GM11168 (cell line): Measurements from ENCODE around the gene DAPK3.
"Not testable (repeated sequence)": the region's sequence is repeated elsewhere in the genome, so short reads cannot be mapped to it uniquely, and the experiment has no call there.

Experiments used
- in situ Hi-C: fragments of 300-500 bp; cut with MboI; formaldehyde crosslinking; loops from one replicate; pipeline ENCODE4 v1.12.0; 2022; ENCODE audit warnings: low sequenced_read_pairs; ENCODE audit not compliant: unreplicated experiment

DAPK3 gene

DNA sequence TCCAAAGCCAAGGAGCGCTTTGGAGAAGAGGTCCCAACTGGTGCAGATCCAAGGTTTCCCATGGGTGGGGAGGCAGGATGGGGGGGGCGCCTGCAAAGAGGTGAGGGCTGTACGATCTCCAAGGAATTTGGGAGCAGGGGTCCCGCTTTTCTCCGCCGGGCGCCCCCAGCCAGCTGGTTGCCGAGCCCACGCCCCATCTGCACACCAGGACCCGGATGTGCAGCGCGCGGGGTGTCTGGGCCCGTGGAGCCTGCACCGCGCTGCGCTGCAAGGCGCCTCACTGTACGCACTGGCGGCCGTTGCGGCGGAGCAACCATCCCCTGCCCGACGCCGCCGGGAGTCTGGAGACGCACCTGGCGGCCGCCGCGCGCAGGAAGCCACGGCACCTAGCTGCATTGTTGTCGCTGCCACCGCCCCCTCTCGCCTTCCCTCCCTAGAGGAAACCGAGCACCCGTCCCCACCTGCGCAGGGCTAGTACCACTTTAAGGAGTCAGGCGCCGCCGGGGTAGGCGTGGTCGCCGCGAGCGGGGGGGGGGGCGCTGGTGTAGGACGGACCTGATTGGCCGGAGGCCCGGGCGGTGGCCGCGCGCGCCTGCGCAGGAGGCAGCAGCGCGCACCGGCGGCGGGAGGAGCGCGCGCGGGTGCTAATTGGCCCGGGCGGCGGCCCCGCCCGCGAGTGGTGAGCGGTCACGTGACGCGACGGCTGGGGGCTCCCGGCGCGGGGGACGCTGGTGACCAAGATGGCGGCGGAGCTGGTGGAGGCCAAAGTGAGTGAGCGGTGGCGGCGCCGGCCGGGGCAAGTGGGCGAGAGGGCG is 36.3 kb upstream of the DAPK3 start, which contains the start of gene PIAS4:
PIAS4 (plus strand) TSS at position 716 of the 815 bp plus-strand sequence; CDS start at position 741, 25 bp downstream.
- in situ Hi-C loops = no loop called here

DNA sequence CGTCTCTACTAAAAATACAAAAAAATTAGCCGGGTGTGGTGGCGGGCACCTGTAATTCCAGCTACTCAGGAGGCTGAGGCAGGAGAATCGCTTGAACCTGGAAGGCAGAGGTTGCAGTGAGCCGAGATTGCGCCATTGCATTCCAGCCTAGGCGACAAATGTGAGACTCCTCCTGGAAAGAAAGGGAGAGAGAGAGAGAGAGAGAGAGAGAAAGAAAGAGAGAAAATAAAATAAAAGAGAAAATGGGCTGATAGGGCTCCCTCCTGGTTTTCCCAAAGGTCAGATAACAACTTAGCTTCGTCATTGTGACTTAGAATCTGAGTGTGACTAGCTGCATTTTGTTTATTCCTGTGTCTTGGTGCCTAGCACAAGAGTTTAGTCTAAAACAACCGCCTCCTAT is 34.5 kb upstream of the DAPK3 start:
- in situ Hi-C loops = not testable (repeated sequence)

DNA sequence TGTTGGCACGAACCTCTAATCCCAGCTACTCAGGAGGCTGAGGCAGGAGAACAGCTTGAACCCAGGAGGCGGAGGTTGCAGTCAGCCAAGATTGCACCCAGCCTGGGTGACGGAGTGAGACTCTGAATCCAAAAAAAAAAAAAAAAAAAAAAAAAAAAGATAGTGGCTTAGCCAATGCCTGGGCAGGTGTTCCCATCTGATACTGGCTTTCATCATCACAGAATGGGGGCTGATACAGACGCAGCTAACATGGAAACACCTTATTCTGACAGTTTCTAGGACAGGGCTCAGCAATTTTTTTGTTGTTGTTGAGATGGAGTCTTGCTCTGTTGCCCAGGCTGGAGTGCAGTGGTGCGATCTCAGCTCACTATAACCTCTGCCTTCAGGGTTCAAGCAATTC is 29.9 kb upstream of the DAPK3 start:
- in situ Hi-C loops = not testable (repeated sequence)

DNA sequence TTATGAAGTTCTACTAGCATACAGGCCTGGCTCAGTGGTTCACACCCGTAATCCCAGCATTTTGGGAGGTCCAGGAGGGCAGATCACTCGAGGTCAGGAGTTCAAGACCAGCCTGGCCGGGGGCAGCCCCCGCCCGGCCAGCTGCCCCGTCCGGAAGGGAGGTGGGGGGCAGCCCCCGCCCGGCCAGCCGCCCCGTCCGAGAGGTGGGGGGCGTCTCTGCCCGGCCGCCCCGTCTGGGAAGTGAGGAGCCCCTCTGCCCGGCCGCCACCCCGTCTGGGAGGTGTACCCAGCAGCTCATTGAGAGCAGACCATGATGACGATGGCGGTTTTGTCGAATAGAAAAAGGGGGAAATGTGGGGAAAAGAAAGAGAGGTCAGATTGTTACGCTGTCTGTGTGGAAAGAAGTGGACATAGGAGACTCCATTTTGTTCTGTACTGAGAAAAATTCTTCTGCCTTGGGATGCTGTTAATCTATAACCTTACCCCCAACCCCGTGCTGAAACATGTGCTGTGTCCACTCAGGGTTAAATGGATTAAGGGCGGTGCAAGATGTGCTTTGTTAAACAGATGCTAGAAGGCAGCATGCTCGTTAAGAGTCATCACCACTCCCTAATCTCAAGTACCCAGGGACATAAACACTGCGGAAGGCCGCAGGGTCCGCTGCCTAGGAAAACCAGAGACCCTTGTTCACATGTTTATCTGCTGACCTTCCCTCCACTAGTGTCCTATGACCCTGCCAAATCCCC is 27.9 kb upstream of the DAPK3 start:
- in situ Hi-C loops = not testable (repeated sequence)

DNA sequence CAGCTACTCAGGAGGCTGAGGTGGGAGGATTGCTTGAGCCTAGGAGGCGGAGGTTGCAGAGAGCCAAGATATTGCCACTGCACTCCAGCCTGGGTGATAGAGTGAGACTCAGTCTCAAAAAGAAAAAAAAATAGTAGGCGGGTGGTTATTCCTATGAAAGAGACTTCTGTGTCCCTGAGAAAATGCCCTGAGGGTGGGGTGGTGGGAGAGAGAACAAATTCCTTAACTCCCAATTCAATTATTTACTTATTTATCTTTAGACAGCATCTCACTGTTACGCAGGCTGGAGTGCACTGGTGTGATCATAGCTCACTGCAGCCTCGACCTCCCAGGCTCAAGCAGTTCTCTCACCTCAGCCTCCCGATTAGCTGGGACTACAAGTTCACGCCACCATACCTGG is 24.7 kb upstream of the DAPK3 start:
- in situ Hi-C loops = no loop called here

DNA sequence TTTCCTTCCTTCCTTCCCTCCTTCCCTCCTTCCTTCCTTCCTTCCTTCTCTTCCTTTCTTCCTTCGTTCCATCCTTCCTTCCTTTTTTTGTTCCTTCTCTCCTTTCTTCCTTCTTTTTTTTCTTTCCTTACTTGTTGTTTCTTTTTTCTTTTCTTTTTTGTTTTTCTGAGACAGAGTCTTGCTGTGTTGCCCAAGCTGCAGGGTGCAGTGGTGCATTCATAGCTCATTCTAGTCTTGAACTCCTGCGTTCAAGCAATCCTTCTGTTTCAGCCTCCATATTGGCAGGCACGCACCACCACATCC is 19.9 kb upstream of the DAPK3 start:
- in situ Hi-C loops = no loop called here

DNA sequence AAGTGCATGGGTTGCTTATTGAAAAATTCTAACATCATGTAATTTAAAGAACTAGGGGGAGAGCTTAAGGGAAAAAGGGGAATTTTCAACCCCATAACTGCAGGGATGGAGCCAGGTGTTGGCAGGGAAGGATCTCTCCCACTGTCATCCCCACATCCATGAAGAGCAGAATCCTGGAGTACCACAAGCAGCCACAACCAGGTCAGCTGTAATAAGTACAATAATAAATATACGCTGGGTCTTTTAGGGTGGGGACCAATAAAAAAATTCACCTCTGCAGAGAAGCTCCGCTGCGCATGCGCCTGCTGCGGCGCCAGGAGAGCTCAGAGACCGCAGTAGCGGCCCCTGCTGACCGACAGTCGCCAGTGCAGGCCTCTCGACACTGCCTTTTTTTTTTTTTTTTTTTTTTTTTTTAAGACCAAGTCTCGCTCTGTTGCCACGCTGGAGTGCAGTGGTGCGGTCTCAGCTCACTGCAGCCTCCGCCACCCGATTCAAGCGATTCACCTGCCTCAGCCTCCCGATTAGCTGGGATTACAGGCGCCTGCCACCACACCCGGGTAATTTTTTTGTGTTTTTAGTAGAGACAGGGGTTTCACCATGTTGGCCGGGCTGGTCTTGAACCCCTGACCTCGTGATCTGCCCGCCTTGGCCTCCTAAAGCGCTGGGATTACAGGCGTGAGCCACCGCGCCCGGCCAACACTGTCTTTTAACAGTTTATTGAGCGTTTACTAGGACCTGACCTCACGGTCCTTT is 16.9 kb upstream of the DAPK3 start:
- in situ Hi-C loops = no loop called here

DNA sequence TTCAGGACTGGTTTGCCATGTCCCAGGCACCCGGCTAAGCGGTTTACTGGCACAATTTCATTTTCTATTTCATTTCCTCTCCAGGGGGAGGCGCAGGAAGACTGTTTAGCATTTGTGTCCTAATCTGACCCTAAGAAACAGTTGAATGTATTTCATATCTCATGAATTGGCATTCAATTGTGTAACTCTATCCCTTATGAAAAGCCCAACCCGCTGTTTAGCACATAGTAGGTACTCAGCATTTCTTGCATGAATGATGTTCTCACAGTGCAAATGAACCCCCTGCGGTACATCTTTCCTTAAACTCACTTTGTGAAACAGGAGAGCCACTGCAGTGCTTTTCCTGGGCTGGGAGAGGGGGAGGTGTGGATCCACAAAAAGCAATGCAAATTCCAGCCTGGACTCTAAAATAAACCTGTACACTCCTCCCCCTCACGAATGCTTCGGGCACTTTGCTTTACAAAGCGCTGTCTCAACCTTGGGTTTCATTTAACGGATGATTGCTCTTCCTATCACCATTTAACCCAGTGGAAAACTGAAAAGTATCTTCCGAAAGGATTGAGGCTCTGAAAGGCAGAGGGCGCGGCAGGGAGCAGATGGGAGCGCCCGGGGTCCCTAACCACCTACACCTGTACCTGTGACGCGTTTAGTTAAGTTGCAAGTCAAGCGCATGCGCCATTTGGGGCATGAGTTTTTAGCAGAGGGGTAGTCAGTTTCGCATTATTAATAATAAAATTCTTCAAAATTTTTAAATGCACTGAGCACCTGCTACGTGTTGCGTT is 15.6 kb upstream of the DAPK3 start:
- in situ Hi-C loops = no loop called here

DNA sequence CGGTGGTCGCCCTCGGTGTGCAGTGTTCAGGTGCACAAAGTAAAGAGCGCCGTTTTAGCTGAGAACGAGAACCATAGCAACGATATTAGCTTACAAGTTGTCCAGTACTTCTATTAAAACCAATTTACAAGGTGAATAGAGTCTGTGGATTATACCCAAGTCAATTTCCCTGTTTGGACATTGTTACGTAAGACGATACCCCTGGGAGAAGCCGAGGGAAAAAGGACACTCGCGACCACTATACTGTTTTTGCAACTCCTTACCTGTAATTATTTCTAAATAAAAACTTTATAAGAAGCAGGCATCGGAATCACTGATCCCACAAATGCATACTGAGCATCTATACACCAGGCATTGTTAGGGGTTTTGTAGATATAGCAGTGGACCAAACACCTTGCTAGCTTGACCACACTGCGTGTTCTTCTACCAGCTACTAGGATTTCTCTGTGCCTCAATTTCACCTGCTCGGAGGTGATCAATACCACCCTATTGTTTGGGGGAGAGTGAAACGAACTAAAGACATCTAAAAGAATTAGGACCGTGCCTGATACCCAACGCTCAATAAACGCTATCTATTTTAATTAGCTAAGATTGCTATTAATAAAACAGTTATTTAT is 14.9 kb upstream of the DAPK3 start:
- in situ Hi-C loops = no loop called here

DNA sequence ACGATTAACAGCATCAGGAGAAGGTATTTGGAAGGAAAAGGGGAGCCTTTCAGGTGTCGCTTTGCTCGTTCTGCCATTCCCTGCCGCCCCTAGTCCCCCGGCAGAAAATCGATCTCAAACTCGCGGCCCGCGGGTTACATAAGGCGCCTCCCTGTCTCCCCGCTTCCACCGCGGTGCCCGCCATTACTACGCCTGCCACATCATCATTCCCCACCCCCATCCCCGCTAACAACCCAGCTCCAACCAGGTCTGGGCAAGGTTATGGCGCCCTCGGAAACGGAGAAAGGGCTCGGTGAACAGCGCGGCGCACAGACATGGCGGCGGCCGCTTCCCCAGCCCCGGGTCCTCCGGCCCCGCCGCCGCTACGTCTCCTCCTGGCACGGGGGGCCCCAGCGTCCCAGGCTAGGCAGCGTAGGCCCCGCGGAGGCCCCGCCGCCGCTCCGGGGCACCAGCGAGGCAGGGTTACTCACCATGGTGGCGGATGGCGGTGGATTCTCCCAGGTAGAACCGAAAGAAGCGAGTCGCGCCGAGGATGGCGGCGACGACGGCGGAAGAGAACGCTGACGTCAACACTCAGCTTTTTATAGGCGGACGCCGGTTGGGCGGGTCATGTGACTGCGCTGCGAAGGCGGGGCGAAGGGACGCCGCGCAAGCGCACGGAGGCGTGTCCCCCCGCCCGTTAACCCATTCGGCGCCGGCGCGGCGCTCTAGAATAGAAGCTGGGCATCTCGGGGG is 14.2 kb upstream of the DAPK3 start, which contains the start of gene EEF2:
EEF2 (minus strand) TSS at position 556 of the 735 bp plus-strand sequence; CDS start at position 473, 83 bp downstream.
- in situ Hi-C loops = no loop called here

DNA sequence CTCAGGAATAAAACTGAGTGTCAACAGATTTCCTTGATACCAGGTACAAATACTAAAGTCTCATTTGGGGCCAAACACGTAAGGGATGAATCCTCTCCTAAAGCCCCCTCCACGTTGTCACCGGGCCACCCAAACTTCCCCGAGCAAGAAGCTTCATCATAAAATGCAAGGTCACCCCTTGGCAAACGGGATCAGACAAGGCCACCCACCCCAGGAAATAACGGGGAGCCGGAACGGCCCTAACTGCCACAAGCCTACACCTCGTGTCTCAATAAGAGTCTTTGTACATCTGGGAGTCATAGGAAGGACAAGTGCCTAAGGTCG is 13.6 kb upstream of the DAPK3 start:
- in situ Hi-C loops = no loop called here

DNA sequence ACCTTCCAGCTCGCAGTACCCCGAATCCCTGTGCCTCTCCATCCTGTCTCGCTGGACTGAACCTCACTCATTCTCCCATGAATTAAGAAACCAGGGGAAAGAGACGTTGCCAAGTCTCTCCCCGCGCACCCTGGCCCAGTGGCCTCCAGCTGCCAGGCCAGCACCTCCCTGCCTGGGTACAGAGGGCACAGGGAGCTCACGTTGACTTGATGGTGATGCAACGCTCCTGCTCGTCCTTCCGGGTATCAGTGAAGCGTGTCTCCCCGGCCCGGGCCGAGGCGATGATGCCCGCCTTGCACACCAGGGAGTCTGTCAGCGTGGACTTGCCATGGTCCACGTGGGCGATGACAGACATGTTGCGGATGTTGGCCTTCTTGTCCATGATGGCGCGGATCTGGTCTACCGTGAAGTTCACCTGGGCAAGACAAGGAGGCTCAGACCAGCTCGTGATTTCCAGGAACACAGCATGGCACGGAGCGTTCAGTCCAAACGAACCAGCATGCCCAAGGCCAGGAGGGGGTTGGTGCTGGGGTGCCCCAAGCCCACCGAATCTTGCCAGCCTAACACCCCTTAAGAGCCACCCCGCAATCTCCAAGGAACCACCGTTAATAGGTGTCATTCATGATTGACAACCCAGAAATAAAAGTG is 13.2 kb upstream of the DAPK3 start:
- in situ Hi-C loops = no loop called here

DNA sequence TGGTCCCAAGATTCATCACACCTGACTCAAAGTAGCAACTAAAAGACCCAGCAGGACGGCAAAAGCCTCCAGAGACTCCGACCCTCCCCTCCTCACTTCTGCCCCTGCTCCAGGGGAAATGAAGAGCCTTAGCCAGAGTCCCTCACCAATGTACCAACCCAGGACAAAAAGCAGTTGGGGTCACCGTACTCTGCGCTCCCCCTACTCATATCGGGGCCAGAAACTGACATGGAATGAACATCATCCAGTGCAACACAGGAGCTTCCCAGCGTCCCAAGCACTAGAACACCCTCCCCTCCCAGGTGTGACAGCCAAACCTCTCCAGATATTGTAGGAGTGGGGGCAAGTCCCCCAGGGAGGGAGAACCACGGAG is 12.6 kb upstream of the DAPK3 start:
- in situ Hi-C loops = no loop called here

DNA sequence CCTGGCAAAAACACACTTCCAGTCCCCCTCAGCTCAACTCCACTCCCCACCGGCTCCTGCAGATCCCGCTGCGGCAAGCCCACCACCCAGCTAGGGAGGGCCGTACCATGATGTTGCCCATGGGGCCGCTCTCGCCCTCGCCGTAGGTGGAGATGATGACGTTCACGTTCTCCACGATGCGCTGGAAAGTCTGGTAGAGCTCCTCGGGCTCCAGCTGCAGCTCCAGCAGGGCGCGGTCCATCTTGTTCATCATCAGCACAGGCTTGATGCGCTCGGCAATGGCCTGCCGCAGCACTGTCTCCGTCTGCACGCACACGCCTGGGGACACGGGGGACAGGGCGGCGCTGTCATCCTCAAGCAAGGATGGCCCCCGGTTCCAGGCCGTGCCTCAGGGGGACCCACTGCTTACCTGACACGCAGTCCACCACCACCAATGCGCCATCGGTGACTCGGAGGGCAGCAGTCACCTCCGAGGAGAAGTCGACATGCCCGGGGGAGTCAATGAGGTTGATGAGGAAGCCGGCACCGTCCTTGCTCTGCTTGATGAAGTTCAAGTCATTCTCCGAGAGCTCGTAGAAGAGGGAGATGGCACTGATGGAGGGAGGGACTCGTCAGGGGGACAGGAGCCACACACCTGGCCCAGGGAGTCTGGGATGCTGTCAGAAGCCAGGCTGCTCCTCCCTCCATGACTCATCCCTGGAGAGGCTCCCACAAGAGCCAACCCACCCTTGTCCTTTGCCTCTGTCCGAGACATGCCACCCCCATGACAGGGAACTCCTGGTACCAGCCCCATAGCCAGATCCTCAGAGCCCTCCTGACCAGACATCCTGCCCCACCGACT is 12.0 kb upstream of the DAPK3 start:
- in situ Hi-C loops = no loop called here

DNA sequence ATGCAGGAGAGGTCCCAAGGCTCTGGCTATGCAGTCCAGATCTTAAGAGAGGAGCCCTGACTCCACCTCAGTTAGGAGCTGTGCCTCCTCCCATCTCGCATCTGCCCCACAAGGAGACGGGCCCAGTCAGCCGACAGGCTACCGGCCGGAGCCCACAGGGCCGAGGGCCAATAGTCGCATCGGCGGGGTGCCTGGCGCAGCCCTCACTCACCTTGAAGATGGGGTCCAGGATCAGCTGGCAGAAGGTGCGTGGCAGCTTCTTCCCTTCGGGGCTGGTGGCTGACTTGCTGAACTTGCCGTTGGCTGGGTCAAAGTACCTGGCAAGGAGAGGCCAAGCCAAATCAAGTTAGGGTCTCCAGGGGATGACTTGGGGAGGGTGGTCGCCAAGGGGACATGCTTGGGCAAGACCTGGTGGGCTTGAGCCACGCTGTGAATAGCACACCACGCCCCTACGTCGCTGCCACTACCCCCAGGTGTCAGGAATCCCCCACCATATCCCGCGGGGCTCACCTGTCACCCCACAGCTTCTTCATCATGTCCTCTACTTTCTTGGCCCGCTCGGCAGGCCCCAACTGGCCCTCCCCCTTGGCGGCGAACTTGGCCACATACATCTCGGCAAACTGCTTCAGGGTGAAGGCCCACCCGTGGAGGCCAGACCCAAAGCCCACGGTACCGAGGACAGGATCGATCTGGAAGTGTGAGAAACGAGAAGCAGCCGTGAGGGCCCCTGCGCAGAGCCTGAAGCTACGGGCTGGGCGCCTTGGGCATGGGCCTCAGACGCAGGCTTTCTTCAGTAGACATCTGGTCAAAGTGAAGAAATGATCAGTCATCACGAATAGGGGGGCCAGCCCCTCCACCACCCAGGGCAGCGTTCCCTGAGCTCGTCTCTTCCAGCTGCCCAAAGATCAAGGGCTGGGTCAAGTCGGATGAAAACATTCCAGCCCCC is 11.1 kb upstream of the DAPK3 start:
- in situ Hi-C loops = no loop called here

DNA sequence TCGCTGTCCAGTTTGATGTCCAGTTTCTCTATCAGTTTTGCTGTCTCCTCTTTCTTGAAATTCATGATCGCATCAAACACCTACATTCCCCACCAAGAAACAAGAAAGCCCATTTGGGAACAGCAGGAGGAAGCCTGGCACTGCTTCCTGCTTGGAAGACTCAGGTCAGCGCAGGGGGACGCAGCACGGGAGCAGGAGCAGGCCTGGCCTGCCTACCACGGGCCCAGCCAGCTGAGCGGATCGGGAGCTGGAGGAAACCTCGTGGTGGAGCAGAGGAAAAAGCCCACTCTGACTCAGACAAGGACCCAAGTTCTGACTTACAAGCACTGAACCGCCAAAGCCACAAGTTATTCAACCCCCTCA is 10.5 kb upstream of the DAPK3 start:
- in situ Hi-C loops = no loop called here
